Myocyte (in vitro differentiated cells): ENCODE data around the gene IDNK. TPM values are rescaled to one million over a fixed set of nuclear protein-coding genes. Genes with fewer than 3 reads are reported as not detected.
"Not testable (repeated sequence)": the region's sequence is repeated elsewhere in the genome, so short reads cannot be mapped to it uniquely, and the experiment has no call there.

Source experiments
- DNase-seq: peaks from one replicate; pipeline ENCODE4 v3.0.0-alpha.2; 2012; ENCODE audit warnings: low read depth
- polyA plus RNA-seq: library from polyadenylated mRNA; unstranded; fragments of >200 nt; gene quantifications from one replicate; pipeline ENCODE4 v1.2.1, GENCODE V29; 2012; ENCODE audit warnings: missing spikeins
- total RNA-seq: library from RNA; depleted of rRNA; stranded (reverse); fragments of >200 nt; gene quantifications from 2 replicates; pipeline ENCODE4 v1.2.3, GENCODE V29; 2014

IDNK gene
- 3.2 and 3.4 TPM in 2 replicates for total RNA-seq
- polyA plus RNA-seq: 3.5 TPM

DNA sequence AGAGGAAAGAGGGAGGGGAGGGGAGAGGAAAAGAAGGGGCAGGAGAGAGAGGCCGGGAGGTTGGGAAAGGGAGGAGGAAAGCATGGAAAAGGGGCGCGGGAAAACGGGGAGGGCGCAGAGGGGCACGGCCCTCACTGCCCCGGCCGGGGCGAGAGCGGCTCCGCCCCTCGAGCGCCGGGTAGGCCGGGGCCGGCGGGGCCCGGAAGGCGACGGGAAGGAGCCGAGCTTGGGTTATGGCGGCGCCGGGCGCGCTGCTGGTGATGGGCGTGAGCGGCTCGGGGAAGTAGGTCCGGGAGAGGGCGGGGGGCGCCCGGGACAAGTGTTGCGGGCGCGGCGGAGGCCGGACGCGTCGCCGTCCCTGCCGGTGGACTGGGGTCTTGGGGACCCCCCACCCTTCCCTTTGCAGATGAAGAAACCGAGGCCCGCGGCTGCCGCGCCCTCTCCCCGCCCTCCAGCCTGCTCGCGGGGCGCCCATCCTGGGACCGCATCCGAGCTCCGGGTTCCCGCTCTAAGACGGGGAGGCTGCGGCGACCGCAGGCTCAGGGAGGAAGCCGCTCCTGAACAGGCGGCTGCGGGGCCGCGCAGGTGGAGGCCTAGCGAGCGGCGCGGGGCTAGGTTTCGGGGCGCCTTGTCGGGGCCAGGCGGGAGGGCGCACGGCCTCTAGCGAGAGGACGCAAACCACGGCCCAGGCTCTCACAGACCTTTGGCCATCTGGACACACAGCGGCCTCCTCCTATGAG, at the start of gene IDNK:
TSS of gene IDNK (plus strand) at position 205 of the 740 bp plus-strand sequence. CDS start at position 234, 29 bp downstream.
- no peak for DNase-seq

DNA sequence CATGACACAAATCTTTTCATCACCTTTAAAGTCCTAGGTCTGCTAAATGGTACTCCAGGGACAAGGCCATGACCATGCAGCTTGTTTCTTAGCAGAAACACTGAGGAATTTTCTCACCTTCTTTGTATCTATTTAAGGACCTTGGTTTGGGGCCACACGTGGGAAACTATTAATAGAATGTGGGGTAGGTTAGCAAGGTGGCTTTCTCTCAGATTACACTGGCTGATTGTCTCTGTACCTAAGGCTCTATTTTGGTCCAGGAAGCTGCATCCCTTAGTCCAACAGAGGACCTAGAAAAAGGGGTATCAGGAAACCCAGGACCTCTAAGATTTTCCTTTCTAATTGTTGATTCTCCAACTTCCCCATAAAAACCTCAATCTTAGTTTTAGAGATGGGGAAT, 48.5 kb upstream of the IDNK start:
- no peak for DNase-seq

- DNase-seq: no peak
These were observed 40.9 kb upstream of the IDNK start for GRCh38 chr9:83582029-83582428.

DNA sequence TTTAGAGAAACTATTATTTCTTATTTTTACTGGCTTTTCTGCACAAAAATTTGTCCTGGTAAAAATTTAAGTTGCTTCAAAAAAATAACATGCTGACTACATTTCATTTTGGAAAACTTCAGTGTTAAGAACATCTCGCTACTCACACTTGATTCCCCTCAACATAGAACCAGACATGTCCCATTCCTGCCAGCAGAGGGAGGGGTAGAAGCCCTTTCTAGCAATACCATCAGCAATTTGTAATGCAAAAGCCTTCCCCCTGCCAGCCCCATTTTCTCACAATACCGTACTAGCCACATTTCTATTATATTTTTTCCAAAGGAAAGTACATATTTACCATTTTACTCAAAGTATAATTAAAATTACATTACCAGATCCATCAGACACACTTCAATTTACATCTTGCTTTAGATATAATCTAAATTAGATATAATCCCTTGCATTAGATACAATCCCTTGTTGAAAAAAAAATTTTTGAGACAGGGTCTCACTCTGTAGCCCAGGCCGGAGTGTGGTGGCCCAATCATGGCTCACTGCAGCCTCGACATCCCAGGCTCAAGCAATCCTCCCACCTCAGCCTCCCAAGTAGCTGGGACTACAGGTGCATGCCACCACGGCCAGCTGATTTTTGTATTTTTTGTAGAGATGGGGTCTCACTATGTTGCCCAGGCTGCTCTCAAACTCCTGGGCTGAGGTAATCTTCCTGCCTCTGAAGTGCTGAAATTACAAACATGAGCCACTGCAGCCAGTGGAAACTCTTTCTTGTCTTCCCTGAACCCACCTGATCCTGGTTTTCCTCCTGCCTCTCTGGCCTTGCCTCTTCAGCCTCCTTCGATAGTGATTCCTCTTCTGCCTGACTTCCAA, 39.6 kb upstream of the IDNK start:
- DNase-seq: peak; percentile 63

DNA sequence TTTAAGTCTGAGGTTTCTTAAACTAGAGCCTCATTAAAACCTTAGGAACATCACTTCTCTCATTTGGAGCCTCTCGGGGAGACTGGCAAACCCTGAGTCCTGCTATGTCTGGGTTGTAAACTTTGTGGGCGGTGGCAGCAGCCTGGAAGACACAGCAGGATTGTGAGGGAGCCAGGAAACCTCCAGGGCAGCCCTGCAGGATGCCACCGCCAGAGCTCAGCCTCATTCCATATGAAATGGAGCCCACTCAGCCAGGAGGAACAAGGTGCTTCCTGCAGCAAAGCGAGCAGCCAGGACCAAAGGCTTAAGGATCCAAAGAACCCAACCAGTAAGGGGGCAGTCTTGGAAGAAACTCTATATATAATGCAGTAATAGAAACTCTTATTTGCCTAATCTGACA, 37.9 kb upstream of the IDNK start:
- no peak for DNase-seq

GRCh38 chr9:83588256-83588655, 34.7 kb upstream of the IDNK start:
- no peak for DNase-seq

- peak; percentile 51 for DNase-seq
These were observed 25.9 kb upstream of the IDNK start for GRCh38 chr9:83596899-83597504.

DNA sequence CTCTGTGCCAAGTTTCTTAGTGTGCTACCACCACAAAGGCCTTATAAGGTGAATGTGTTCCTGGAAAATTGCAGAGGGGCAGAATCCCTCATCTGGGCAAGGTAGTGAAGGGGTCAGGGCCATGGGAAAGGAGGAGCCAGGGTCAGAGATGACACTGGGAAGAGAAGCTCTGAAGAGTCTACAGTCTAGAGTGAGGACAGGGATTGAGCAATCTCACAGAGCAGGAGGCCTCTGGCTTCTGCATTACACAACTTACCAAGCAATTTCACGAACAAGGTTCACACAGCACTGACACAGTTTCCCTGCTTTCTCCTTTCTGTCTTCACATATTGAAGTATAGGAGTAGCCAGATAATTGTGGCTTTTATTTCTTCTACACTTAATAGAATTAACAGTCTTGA, 24.5 kb upstream of the IDNK start:
- DNase-seq: no peak

GRCh38 chr9:83599071-83599470, 23.9 kb upstream of the IDNK start:
- no peak for DNase-seq

DNA sequence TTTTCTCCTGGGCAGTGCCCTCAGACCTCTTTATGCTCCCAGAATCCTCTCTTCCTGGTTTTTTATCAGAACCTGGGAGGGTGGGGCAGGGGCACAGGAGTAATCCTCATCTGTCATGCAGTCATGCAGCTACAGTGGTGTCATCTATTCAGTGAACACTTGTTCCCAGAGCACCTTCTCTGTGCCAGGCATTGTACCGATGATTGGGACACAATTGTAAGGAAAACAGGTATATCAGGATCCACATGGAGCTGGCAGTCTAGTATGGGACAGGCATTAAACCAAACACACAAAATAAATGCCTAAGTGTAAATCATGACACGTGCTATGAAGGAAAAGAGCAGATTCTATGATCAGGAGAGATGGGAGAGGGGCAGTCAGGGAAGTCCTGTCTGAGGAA, 21.5 kb upstream of the IDNK start:
- DNase-seq: no peak

GRCh38 chr9:83607620-83608019, 15.3 kb upstream of the IDNK start:
- DNase-seq: not testable (repeated sequence)

GRCh38 chr9:83613298-83613697, 9.6 kb upstream of the IDNK start:
- DNase-seq: not testable (repeated sequence)

DNA sequence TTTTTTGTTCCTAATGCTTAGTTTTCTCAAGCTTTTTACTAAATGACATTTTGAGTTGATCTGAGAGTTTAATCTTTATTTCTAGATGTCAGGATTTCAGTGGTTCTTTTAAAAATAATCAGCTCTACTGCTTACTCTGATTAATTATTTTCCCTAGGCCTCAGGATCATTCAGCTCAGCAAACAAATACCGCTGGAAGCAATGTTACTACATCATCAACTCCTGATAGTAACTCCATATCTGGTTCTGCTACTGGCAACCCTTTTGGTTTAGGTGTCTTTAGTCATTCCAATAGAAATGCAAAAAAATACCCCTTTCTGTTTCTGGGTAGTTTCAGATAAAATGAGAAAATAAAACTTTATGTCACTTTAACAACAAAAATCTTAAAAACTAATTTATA, 5.6 kb upstream of the IDNK start:
- DNase-seq: no peak

DNA sequence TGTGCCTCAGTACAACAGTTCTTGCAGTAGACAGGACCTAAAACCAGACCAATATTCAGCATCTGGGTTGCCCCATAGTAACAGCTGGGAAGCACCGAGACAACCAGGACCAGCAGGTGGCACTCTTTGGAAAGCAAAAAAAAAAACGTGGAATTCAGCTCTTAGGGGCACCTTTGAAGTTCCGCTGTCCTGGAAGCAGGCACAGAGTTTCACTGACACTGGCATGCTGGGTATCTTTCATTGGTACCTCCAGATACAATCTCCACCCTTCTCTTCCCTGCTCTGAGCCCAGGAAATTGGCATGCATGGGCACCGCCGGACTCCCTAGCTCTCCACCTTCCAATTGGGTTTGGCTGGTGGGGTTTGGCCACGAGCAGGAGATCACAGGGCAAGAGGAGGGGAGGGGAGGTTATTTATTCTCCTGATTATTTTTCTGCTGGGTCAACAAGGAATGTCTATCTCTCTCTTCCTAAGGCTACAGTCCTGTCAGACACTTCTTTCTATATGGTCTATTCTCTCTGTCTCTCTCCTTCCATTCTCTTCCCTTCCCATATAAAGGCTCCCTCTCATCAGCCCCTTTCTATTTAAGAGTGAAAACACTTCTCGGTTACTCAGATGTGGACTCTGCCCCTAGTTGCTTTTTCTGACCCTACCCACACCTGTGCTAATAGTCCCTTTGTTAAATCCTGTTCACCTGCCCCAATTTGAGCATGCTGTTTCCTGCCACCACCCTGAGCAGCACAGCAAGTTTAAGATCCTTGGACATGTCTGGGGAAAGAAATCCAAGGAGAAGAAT, 1.9 kb upstream of the IDNK start:
- peak; percentile 64 for DNase-seq

DNA sequence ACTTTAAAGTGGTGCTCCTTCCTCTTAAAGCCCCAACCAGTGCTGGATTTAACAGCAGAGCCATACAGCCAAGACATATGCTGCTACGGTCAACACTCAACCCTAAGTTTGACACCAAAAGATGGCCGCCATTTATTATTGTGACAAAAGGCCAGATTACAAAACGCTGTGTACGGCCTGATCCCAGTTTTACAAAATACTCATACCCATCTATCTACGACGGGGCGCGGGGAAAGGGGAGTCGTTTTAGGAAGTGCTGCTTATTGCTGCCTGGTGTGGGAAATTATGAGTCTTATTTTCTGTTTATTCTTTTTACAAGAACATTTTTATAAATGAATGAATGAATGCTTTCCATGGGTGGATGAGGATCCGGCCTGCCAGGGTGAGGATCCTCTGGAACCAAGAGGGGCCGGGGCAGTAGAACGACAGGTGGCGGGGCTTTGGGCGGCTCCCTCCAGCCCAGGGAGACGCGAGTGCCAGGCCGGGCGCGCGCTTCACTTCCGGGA, 457 bp upstream of the IDNK start:
- peak; percentile 82 for DNase-seq

GRCh38 chr9:83623679-83624076, 735 bp downstream of the IDNK start:
- DNase-seq: peak; percentile 62

- no peak for DNase-seq
These were observed 2.2 kb downstream of the IDNK start for GRCh38 chr9:83625178-83625577.

DNA sequence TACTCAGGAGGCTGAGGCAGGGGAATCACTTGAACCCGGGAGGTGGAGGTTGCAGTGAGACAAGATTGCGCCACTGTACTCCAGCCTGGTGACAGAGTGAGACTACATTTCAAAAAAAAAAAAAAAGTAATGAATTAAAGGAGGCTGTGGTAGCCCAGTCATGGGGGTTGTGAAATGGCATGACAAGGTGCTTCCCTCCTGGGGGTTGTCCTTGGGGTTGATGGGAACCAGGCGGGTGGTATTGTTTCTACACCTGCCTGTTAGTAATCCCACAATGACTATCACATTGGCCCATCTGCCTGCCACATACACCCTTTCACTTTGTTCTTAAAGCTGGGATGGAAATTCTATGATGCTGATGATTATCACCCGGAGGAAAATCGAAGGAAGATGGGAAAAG, 5.6 kb downstream of the IDNK start:
- DNase-seq: no peak

DNA sequence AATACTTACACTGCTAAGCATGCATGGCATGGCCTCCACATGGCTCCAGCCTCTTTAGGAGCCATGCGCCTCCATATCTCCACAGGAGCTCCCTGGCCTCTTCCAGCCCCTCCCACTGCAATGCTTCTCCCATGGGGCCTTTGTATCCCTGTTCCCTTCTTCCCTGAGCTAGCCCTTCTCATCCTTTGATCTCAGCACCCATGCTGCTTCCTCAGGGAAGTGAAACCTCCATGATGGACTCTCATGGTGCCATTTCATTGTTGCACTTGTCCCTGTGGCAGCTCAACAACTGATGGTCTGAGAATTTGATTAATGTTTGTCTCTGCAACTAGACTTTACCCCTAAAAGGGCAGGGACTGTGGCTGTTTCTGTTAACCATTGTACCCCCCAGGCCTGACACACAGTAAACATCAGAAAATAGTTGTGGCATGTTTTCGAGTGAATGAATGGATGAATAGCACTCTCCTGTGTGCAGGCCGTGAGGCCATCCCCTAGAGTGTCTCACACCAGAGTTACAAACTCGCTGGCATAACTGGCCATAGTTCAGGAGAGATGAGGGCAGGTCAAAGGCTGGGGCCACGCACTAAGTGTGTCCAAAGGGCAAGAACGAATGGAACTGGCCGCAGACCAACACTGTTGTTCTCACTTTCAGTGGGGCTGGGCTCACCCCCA, 6.6 kb downstream of the IDNK start:
- no peak for DNase-seq

GRCh38 chr9:83630938-83631457, 8.1 kb downstream of the IDNK start:
- no peak for DNase-seq
